BE2C (cell line): ENCODE measurements around the gene ELK3.

Experiments
- DNase-seq: peaks from one replicate; pipeline ENCODE4 v3.0.0-alpha.2; 2020
- H3K27me3 ChIP-seq: fragments of 250-450 bp; sonication (Bioruptor Pico); 2 replicates; pipeline ENCODE4 v1.5.1; 2020; ENCODE audit warnings: mild to moderate bottlenecking
- H3K36me3 ChIP-seq: fragments of 250-450 bp; sonication (Bioruptor Pico); 2 replicates; pipeline ENCODE4 v1.5.1; 2020; ENCODE audit warnings: mild to moderate bottlenecking
- H3K4me1 ChIP-seq: fragments of 250-450 bp; sonication (Bioruptor Pico); 2 replicates; pipeline ENCODE4 v1.5.1; 2020
- H3K4me3 ChIP-seq: 2 replicates; pipeline ENCODE4 v1.5.1; 2011; ENCODE audit warnings: low read depth, low read length
- H3K9me3 ChIP-seq: fragments of 250-450 bp; sonication (Bioruptor Pico); 2 replicates; pipeline ENCODE4 v1.5.1; 2020
- TF ChIP-seq, protein P1 (sequence below): IDR thresholded peaks from 2 replicates; pipeline ENCODE4 v1.5.1; 2012; ENCODE audit warnings: mild to moderate bottlenecking, low read depth, low read length

ELK3 gene

GRCh38 chr12:96220902-96221301, 26.7 kb downstream of the ELK3 start:
- H3K27me3 ChIP-seq = no peaks in the 10 kb centered on the region
- DNase-seq = no peak
- H3K36me3 ChIP-seq = peaks cover 17% of the 10 kb centered on the region
- TF ChIP-seq, protein P1, sequence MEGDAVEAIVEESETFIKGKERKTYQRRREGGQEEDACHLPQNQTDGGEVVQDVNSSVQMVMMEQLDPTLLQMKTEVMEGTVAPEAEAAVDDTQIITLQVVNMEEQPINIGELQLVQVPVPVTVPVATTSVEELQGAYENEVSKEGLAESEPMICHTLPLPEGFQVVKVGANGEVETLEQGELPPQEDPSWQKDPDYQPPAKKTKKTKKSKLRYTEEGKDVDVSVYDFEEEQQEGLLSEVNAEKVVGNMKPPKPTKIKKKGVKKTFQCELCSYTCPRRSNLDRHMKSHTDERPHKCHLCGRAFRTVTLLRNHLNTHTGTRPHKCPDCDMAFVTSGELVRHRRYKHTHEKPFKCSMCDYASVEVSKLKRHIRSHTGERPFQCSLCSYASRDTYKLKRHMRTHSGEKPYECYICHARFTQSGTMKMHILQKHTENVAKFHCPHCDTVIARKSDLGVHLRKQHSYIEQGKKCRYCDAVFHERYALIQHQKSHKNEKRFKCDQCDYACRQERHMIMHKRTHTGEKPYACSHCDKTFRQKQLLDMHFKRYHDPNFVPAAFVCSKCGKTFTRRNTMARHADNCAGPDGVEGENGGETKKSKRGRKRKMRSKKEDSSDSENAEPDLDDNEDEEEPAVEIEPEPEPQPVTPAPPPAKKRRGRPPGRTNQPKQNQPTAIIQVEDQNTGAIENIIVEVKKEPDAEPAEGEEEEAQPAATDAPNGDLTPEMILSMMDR = no peak
- no peaks in the 10 kb centered on the region; the same call in 1 of the 2 replicates for H3K9me3 ChIP-seq
- H3K4me3 ChIP-seq = no peak overlapping the region
- H3K4me1 ChIP-seq = peaks cover 13% of the 10 kb centered on the region

GRCh38 chr12:96221391-96221790, 27.2 kb downstream of the ELK3 start:
- H3K4me3 ChIP-seq = no peak overlapping the region
- H3K36me3 ChIP-seq = peaks cover 17% of the 10 kb centered on the region
- no peaks in the 10 kb centered on the region for H3K27me3 ChIP-seq
- no peak for DNase-seq
- TF ChIP-seq, protein P1 = no peak
- no peaks in the 10 kb centered on the region; the same call in 1 of the 2 replicates for H3K9me3 ChIP-seq
- H3K4me1 ChIP-seq = peaks cover 13% of the 10 kb centered on the region

DNA sequence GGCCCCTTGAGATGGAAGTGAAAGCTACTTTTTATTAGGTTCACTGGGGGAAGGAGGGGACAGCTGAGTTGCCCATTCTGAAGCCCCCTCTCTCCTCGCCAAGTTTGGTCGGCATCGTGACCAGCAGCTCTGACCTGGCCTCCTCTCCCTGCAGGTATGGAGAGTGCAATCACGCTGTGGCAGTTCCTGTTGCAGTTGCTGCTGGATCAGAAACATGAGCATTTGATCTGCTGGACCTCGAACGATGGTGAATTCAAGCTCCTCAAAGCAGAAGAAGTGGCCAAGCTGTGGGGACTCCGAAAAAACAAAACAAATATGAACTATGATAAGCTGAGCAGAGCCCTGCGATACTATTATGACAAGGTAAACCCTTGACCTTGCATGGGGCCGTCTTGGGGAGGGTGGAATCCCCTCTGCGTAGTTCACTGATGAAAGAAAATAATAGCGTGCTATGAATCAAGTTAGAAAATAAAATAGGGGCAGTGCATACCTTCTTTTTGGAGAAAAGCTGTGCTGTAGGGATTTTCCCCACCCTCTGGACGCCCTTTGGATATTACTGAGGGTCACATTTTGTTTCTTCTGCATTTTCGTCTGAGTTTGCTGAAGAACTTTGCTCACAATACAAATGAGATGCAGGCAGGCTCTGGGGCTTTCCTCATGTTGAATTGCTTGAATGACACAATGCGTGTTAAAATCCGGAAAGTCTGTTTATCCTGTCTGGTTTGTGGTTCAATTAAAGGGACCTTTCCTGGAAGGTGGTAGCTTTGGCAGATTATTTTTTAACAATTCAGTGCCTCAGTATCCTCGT, 29.4 kb downstream of the ELK3 start:
- no peaks in the 10 kb centered on the region for H3K27me3 ChIP-seq
- TF ChIP-seq, protein P1 = no peak
- H3K36me3 ChIP-seq = peaks cover 20% of the 10 kb centered on the region
- peaks cover 13% of the 10 kb centered on the region for H3K4me1 ChIP-seq
- DNase-seq = no peak
- H3K9me3 ChIP-seq = no peaks in the 10 kb centered on the region; the same call in 1 of the 2 replicates
- no peak overlapping the region for H3K4me3 ChIP-seq

GRCh38 chr12:96224219-96224615, 30.0 kb downstream of the ELK3 start:
- Histone ChIP-seq H3K9me3 (no peaks in the 10 kb centered on the region; the same call in 1 of the 2 replicates), H3K4me1 (peaks cover 13% of the 10 kb centered on the region), H3K27me3 (no peaks in the 10 kb centered on the region), H3K4me3 (no peak overlapping the region), H3K36me3 (peaks cover 20% of the 10 kb centered on the region)
- TF ChIP-seq, protein P1 = no peak
- no peak for DNase-seq

GRCh38 chr12:96225044-96225855, 31.1 kb downstream of the ELK3 start:
- no peaks in the 10 kb centered on the region for H3K27me3 ChIP-seq
- peak; percentile 55 for DNase-seq
- TF ChIP-seq, protein P1 = no peak
- H3K9me3 ChIP-seq = no peaks in the 10 kb centered on the region; the same call in 1 of the 2 replicates
- H3K4me3 ChIP-seq = no peak overlapping the region
- H3K36me3 ChIP-seq = peaks cover 20% of the 10 kb centered on the region
- H3K4me1 ChIP-seq = peaks cover 9% of the 10 kb centered on the region
